AG04449 (cell line): ENCODE results near the gene SIRT7.

Source experiments
- CTCF ChIA-PET: fragments of 350-600 bp; formaldehyde crosslinking; extraction: SDS; loops from one replicate; lab custom pipeline; 2021; ENCODE audit warnings: antibody characterized with exemption; lab: Yijun Ruan, JAX
- POLR2A ChIA-PET: fragments of 400-600, 350-600 bp; formaldehyde crosslinking; extraction: SDS; loops from one replicate; lab custom pipeline; 2020; ENCODE audit warnings: antibody characterized with exemption, inconsistent platforms; lab: Yijun Ruan, JAX
- DNase-seq: peaks from one replicate; pipeline ENCODE4 v3.0.0-alpha.2; 2010; ENCODE audit warnings: low read depth, low spot score
- H3K4me3 ChIP-seq: 2 replicates; pipeline ENCODE4 v1.5.1; 2011; ENCODE audit warnings: low read depth, mild to moderate bottlenecking, control low read depth, low read length
- TF ChIP-seq, protein P1 (sequence below): IDR thresholded peaks from one replicate; pipeline ENCODE4 v1.5.1; 2011; ENCODE audit warnings: mild to moderate bottlenecking, moderate library complexity, low read length, control low read depth, inconsistent platforms; ENCODE audit not compliant: insufficient read depth; ENCODE audit errors: missing control alignments

Gene SIRT7

DNA sequence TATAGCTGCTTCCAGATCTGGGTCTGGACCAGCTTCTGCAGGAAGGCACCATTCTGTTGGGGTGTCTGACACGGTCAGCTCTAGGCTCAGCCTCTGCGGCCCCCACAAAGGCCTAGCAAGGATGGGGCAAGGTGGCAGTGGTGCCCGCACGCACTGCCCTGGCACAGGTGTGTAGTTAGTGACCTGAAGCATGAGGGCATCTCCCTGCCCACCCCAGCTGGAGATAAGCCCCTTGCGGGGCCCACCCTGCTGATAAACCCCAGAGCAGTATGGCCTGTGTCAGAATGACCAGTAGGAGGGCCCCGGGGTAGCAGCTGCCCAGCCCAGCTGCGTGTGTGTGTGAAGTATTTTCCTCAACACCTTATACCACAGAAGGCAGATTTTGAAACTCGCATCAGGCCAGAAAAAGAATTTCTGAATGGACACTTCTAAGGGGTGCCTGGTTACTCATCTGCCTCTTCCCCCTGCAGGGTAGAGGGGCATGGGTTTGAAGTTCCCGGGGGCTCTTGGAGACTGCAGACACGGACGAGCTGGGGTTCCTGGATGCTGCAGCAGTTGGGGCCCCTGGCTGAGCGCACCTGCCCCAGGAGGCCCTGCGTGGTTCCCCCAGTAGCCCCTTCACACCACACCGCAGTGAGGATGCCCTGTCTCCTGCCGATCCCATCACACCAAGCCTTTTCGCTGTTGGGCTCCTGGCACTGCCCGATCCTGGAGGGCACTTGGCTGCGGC, 51.4 kb downstream of the SIRT7 start:
- CTCF ChIA-PET: interaction anchor here (0.8 kb wide), 1 partner anchor 131 kb away, joined by 3 read pairs; no protein-coding TSS in a partner anchor
- POLR2A ChIA-PET: interaction anchor here (1.0 to 1.6 kb wide), 2 partner anchors 11 to 163 kb away, joined by 3 to 4 read pairs; partner anchors contain the start of gene MRPL12
- TF ChIP-seq, protein P1, sequence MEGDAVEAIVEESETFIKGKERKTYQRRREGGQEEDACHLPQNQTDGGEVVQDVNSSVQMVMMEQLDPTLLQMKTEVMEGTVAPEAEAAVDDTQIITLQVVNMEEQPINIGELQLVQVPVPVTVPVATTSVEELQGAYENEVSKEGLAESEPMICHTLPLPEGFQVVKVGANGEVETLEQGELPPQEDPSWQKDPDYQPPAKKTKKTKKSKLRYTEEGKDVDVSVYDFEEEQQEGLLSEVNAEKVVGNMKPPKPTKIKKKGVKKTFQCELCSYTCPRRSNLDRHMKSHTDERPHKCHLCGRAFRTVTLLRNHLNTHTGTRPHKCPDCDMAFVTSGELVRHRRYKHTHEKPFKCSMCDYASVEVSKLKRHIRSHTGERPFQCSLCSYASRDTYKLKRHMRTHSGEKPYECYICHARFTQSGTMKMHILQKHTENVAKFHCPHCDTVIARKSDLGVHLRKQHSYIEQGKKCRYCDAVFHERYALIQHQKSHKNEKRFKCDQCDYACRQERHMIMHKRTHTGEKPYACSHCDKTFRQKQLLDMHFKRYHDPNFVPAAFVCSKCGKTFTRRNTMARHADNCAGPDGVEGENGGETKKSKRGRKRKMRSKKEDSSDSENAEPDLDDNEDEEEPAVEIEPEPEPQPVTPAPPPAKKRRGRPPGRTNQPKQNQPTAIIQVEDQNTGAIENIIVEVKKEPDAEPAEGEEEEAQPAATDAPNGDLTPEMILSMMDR: no peak
- no peak for DNase-seq
- no peak overlapping the region for H3K4me3 ChIP-seq

DNA sequence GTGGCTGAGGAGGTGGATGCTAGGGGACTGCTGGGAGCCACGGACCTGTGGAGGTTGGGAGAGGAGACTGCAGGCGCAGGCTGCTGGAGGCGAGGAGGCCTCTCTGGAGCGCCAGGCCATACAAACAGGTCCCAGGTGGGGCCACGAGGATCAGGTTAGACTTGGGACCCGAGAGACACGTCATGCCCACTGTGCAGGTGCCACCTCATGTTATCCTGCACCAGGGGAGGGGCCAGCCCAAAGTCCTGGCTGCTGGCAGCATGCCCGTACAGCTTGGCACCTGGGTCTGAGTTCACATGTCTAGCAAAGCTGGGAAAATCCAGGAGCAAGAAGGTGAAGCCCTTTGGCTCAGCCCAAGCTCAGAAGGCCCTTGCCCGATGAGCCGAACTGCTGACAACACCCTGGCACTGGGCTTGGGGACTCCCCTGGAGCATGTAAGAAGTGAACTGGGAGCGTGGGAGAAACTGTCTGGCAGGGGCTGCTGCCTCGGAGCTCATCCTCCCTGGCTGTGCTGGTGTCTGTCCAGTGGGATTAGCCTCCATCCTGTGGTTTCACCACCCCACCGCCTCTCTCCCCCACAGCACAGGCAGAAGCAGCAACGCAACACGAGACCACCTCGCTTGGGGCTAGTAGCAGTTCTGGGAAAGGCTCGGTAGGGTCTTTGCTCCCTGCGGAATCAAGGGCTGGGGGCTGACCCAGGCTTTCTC, 52.1 kb downstream of the SIRT7 start:
- ChIA-PET POLR2A (interaction anchor here (1.0 to 1.6 kb wide), 3 partner anchors 10 to 182 kb away, joined by 3 to 4 read pairs (median 3); partner anchors contain the start of genes ARL16, HGS and MRPL12), CTCF (interaction anchor here (0.6 kb wide), 1 partner anchor 26 kb away, joined by 3 read pairs; no protein-coding TSS in a partner anchor)
- TF ChIP-seq, protein P1: no peak
- H3K4me3 ChIP-seq: no peak overlapping the region
- DNase-seq: no peak

DNA sequence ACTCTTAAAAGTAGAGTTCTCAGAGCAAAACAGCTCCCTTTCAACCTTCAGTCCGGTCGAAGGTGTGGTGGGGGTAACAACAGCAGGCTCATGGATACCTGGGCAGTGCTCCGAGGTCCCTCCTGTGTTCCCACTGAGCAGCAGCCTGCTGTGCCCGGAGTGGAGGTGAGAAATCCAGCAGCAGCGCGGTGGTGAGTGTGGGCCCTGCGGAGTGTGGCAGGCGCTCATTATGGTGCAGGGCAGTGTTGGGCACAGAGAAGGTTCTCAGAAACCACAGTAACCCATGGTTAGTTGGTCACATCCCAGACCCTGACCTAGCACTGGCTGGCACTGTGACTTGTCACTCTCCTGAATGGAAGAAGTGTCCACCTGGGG, 52.6 kb downstream of the SIRT7 start:
- TF ChIP-seq, protein P1: no peak
- ChIA-PET CTCF (interaction anchor here (0.6 kb wide), 1 partner anchor 27 kb away, joined by 3 read pairs; no protein-coding TSS in a partner anchor), POLR2A (interaction anchor here (1.1 to 1.6 kb wide), 3 partner anchors 11 to 181 kb away, joined by 3 to 4 read pairs (median 4); partner anchors contain the start of genes ARL16, HGS and MRPL12)
- DNase-seq: no peak
- H3K4me3 ChIP-seq: no peak overlapping the region

DNA sequence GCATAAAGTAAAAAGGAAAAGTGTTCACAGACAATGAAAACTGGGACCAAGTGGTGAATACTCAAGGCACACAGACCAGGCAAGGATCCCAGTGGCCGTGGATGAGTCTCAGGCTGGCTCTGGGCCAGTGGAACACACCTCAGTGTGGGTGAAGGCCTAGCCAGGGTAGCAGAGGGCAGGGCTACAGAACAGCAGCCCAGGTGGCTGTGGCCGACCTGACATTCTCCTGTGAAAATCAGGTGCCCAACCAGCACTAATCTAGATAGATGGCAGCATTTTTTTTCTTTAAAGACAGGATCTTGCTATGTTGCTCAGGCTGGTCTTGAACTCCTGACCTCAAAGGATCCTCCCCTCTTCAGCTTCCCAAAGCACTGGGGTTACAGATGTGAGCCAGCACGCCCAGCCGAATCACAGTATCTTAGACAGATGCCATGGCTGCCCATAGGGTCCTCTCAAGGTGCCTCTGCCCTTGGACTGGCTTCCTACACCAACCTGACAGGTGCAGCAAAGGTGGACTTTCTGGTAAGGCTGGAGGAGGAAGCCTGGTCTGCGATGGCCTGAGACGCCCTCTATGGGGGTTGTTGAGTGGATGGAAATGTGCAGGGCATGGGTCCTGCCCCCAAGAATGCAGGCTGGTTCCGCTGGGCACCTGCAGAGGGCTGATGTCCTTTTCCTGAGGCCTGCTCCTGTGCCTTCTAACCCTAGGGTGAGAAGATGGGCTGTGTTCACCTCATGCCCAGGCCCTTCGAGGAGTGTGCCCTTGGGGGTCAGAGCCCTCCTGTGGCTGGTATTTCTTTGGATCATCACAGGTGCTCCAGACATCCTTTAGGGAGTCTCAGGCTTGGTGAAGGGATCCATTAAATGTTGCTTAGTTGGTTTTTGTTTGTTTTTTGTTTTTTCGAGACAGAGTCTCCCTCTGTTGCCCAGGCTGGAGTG, 53.9 kb downstream of the SIRT7 start:
- CTCF ChIA-PET: interaction anchor here (3.3 kb wide), 1 partner anchor 129 kb away, joined by 16 read pairs; no protein-coding TSS in a partner anchor

DNA sequence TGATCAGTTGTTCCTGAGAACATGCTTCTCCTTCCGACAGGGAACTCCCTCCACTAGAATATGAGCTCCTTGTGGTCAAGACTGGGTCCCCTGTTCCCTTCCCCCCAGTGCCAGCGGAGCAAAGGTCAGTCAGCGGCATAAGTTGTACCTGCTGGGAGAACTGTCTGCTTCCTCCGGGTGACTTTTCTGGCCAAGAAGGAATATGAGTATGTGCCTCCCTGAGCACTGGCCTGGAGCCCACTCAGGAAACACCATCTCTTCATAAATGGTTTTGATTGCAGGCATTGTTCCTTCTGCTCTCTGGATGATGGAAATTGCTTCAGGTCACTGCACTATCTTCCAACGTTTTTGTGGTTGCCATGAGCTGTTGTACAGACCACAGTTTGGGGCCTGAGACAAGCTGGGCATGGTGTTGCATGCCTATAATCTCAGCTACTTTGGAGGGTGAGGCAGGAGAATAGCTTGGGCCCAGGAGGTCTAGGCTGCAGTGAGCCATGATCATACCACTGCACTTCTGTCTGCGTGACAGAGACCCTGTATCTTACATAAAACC, 54.8 kb downstream of the SIRT7 start:
- DNase-seq: no peak
- ChIA-PET CTCF (interaction anchor here (0.7 to 3.3 kb wide), 2 partner anchors 128 to 150 kb away, joined by 3 to 16 read pairs; no protein-coding TSS in a partner anchor), POLR2A (no interaction called here)
- no peak overlapping the region for H3K4me3 ChIP-seq
- TF ChIP-seq, protein P1: no peak

More for the DNA sequence above, 53.9 kb downstream of the SIRT7 start:
- POLR2A ChIA-PET: interaction anchor here (1.2 kb wide), 1 partner anchor 9 kb away, joined by 4 read pairs; no protein-coding TSS in a partner anchor
- no peak for DNase-seq
- TF ChIP-seq, protein P1: no peak
- H3K4me3 ChIP-seq: no peak overlapping the region
